HL-60 (cell line): ENCODE data around the gene PCAT7.
"Not testable (repeated sequence)": the region's sequence is repeated elsewhere in the genome, so short reads cannot be mapped to it uniquely, and the experiment has no call there.

Experiments used
- CTCF ChIP-seq: IDR thresholded peaks from one replicate; pipeline ENCODE4 v1.5.1; 2011; ENCODE audit warnings: low read length, control low read depth, inconsistent platforms; ENCODE audit not compliant: insufficient read depth
- POLR2AphosphoS5 ChIP-seq: IDR thresholded peaks from 2 replicates; pipeline ENCODE4 v1.6.1; 2012; ENCODE audit warnings: low read depth
- REST ChIP-seq: IDR thresholded peaks from 2 replicates; pipeline ENCODE4 v1.6.1; 2012; ENCODE audit warnings: low read depth; ENCODE audit not compliant: insufficient replicate concordance

- not testable (repeated sequence) for TF ChIP-seq CTCF, REST, POLR2AphosphoS5
These were observed 9.4 kb downstream of the PCAT7 start for GRCh38 chr9:94564279-94564678.
